Measurements from ENCODE around the gene MFSD8.
"Not testable (repeated sequence)": the region's sequence is repeated elsewhere in the genome, so short reads cannot be mapped to it uniquely, and the experiment has no call there.

Gene MFSD8

GRCh38 chr4:127959794-127960193 is 5.2 kb downstream of the MFSD8 start:
- TF ChIP-seq POLR2A (IDR thresholded peaks at IDR 0.05; ENCODE audit: extremely low read depth, insufficient read length) (no peak), MAX (IDR thresholded peaks at IDR 0.05; ENCODE audit: low read depth, low read length) (no peak)
- no peak for DNase-seq (ENCODE audit: low read depth)
- H3K4me3 ChIP-seq (ENCODE audit: low read depth, low read length) = no peak overlapping the region

GRCh38 chr4:127957105-127957504 is 7.9 kb downstream of the MFSD8 start:
- H3K4me3 ChIP-seq (ENCODE audit: low read depth, low read length) = no peak overlapping the region
- DNase-seq (ENCODE audit: low read depth) = no peak
- TF ChIP-seq MYC (IDR thresholded peaks at IDR 0.05; ENCODE audit: low read depth, low read length) (no peak), MAX (IDR thresholded peaks at IDR 0.05; ENCODE audit: low read depth, low read length) (no peak), POLR2A (IDR thresholded peaks at IDR 0.05; ENCODE audit: extremely low read depth, insufficient read length) (no peak), CTCF (IDR thresholded peaks at IDR 0.05; ENCODE audit: low read depth, low read length) (no peak)

GRCh38 chr4:127936974-127937373 is 28.0 kb downstream of the MFSD8 start:
- DNase-seq (ENCODE audit: low read depth) = no peak
- TF ChIP-seq MYC (IDR thresholded peaks at IDR 0.05; ENCODE audit: low read depth, low read length) (no peak), POLR2A (IDR thresholded peaks at IDR 0.05; ENCODE audit: extremely low read depth, insufficient read length) (no peak), CTCF (IDR thresholded peaks at IDR 0.05; ENCODE audit: low read depth, low read length) (no peak), MAX (IDR thresholded peaks at IDR 0.05; ENCODE audit: low read depth, low read length) (no peak)
- no peak overlapping the region for H3K4me3 ChIP-seq (ENCODE audit: low read depth, low read length)

GRCh38 chr4:127931836-127932235 is 33.1 kb downstream of the MFSD8 start:
- not testable (repeated sequence) for DNase-seq (ENCODE audit: low read depth); H3K4me3 ChIP-seq (ENCODE audit: low read depth, low read length)

GRCh38 chr4:127930175-127930574 is 34.8 kb downstream of the MFSD8 start:
- no peak overlapping the region for H3K4me3 ChIP-seq (ENCODE audit: low read depth, low read length)
- no peak for DNase-seq (ENCODE audit: low read depth)
- TF ChIP-seq MAX (IDR thresholded peaks at IDR 0.05; ENCODE audit: low read depth, low read length) = no peak
- no peak for TF ChIP-seq POLR2A (IDR thresholded peaks at IDR 0.05; ENCODE audit: extremely low read depth, insufficient read length)
- TF ChIP-seq CTCF (IDR thresholded peaks at IDR 0.05; ENCODE audit: low read depth, low read length) = no peak
- TF ChIP-seq MYC (IDR thresholded peaks at IDR 0.05; ENCODE audit: low read depth, low read length) = no peak

GRCh38 chr4:127925720-127926119 is 39.3 kb downstream of the MFSD8 start:
- not testable (repeated sequence) for H3K4me3 ChIP-seq (ENCODE audit: low read depth, low read length); DNase-seq (ENCODE audit: low read depth)

GRCh38 chr4:127922226-127922625 is 42.7 kb downstream of the MFSD8 start:
- DNase-seq (ENCODE audit: low read depth) = no peak
- no peak overlapping the region for H3K4me3 ChIP-seq (ENCODE audit: low read depth, low read length)
- no peak for TF ChIP-seq CTCF (IDR thresholded peaks at IDR 0.05; ENCODE audit: low read depth, low read length)
- TF ChIP-seq POLR2A (IDR thresholded peaks at IDR 0.05; ENCODE audit: extremely low read depth, insufficient read length) = no peak
- TF ChIP-seq MAX (IDR thresholded peaks at IDR 0.05; ENCODE audit: low read depth, low read length) = no peak
- TF ChIP-seq MYC (IDR thresholded peaks at IDR 0.05; ENCODE audit: low read depth, low read length) = no peak
